Transverse colon (tissue), 4 donors: Measurements from ENCODE around the gene CCDC142. TPM values are rescaled to one million over a fixed set of nuclear protein-coding genes. Genes with fewer than 3 reads are reported as not detected.

ENCODE experiments used
- DNase-seq: peaks from one replicate; pipeline ENCODE4 v3.0.0-alpha.2; 2019
- H3K27ac ChIP-seq, 4 donors: fragments of 200-600 bp; sonication (generic); 2 replicates each; pipeline ENCODE4 v1.5.1; 2016 to 2018; ENCODE audit warnings: inconsistent platforms in 4 of 4
- H3K27me3 ChIP-seq: fragments of 200-600 bp; sonication (generic); 2 replicates; pipeline ENCODE4 v1.5.1; 2017; ENCODE audit warnings: inconsistent platforms
- H3K36me3 ChIP-seq, 4 donors: fragments of 200-600 bp; sonication (generic); 2 replicates each; pipeline ENCODE4 v1.5.1; 2017 to 2019; ENCODE audit warnings: inconsistent platforms in 4 of 4
- H3K4me1 ChIP-seq, 4 donors: fragments of 200-600 bp; sonication (generic); 2 replicates each; pipeline ENCODE4 v1.5.1; 2017 to 2020; ENCODE audit warnings: inconsistent platforms in 4 of 4
- H3K4me3 ChIP-seq, 4 donors: fragments of 200-600 bp; sonication (generic); 1 replicate in 1 of 4; 2 replicates in 3 of 4; pipeline versions ENCODE4 v1.5.1 to v1.6.1; 2017 to 2019; ENCODE audit warnings: inconsistent platforms in 4 of 4
- H3K9me3 ChIP-seq, 2 donors: fragments of 200-600 bp; sonication (generic); 2 replicates each; pipeline ENCODE4 v1.5.1; 2017 to 2019; ENCODE audit warnings: inconsistent platforms in 2 of 2
- EP300 ChIP-seq: sonication (generic); formaldehyde crosslinking; IDR thresholded peaks from one replicate; pipeline ENCODE4 v1.6.1; 2017; ENCODE audit warnings: antibody characterized with exemption, low read depth
- POLR2A ChIP-seq: fragments of 450-650 bp; IDR thresholded peaks from one replicate; pipeline ENCODE4 v1.6.1; 2016; ENCODE audit warnings: antibody characterized with exemption, mild to moderate bottlenecking, moderate library complexity
- POLR2AphosphoS5 ChIP-seq, 3 donors: sonication (generic); formaldehyde crosslinking; IDR thresholded peaks; one replicate each; pipeline ENCODE4 v1.6.1; 2016; ENCODE audit warnings: antibody characterized with exemption in 3 of 3
- WGBS, 2 donors: methylation state at CpG; one replicate each; pipeline ENCODE4 v1.1.5; 2018; ENCODE audit warnings: low coverage in 1 of 2; 5-methylcytosine and 5-hydroxymethylcytosine counted together
- in situ Hi-C, 4 donors: fragments of 200-750 bp; cut with MboI; loops; one replicate each; pipeline versions ENCODE4 v1.15.0 to v1.15.1; 2017; ENCODE audit warnings: low sequenced_read_pairs in 3 of 4, low pct_ligation_motif_present in 1 of 4, low pct_unique_long_range_greater_than_20kb in 1 of 4
- intact Hi-C: fragments of 100-400 bp; cut with DNase I; formaldehyde crosslinking; loops from one replicate; pipeline ENCODE4 v1.15.1; 2023; ENCODE audit warnings: low total_unique reads
- total RNA-seq, 4 donors: library from RNA; depleted of rRNA; stranded (reverse); fragments of >200 nt; gene quantifications; one replicate each; pipeline ENCODE4 v1.1.0, GENCODE V29; 2016
- TF ChIP-seq, protein P1 (sequence below), 5 experiments: fragments of 200-600 bp in 3 of 5; fragments of 450-650 bp in 2 of 5; sonication (generic) in 3 of 5; IDR thresholded peaks; 1 replicate in 2 of 5; 2 replicates in 3 of 5; pipeline ENCODE4 v1.5.1; 2016 to 2017; ENCODE audit warnings: antibody characterized with exemption in 5 of 5, inconsistent platforms in 3 of 5, mild to moderate bottlenecking in 2 of 5, moderate library complexity in 1 of 5

Gene CCDC142
- total RNA-seq, 4 donors from 2014 or later = 49.7 to 93.1 (median 71.6) TPM

DNA sequence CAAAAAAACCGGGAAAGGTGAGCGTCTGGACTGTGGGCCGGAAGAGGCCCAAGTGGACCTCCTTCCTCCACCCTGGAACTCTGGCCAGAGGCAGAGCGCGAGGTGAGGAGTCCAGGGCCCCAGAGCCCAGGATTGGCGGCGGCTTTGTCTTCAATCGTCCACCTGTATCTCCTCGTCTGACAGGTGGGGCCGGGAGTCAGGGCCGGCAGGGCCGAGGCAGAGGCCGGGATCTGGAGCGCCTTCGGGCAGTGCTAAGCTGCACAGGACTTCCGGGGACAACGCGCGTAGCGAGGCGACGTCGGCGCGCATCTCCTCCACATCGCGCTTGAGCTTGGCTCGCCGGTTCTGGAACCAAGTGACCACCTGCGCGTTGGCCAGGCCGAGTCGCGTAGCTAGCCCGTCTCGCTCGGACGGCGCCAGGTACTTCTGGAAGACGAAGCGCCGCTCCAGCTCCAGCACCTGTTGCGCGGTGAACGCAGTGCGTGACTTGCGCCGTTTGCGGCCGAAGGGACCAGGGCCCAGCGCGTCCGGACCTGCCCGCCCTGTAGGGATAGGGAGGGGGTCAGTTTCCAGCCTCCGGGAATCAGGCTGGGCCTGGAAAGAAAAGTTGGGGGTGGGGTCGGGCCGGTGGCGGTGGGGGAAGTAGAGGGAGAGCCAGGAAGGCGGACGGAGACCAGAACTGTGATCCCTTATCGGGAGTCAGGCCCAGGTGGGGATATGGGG lies 15.1 kb upstream of the CCDC142 start:
- Histone ChIP-seq H3K27ac (peak overlapping the region in 1 of 4 donors; percentile 8), H3K4me3 (peak overlapping the region in 3 of 4 donors; percentile 11 to 50 (median 40)), H3K9me3 (no peaks in the 10 kb centered on the region), H3K27me3 (peaks cover 42% of the 10 kb centered on the region), H3K4me1 (peaks cover 19 to 38% (median 32%) of the 10 kb centered on the region in 4 donors), H3K36me3 (peaks cover 0 to 5% (median 1%) of the 10 kb centered on the region in 4 donors)
- in situ Hi-C loops = loop anchor here in 2 of 4 donors (25.0 kb wide), 1 partner anchor 89 kb away; no protein-coding TSS in a partner anchor
- peak in 2 of 3 donors; percentile 44 to 66 for TF ChIP-seq POLR2AphosphoS5 (IDR thresholded peaks at IDR 0.05)
- TF ChIP-seq EP300 = no peak
- TF ChIP-seq POLR2A = peak; percentile 36
- TF ChIP-seq, protein P1, sequence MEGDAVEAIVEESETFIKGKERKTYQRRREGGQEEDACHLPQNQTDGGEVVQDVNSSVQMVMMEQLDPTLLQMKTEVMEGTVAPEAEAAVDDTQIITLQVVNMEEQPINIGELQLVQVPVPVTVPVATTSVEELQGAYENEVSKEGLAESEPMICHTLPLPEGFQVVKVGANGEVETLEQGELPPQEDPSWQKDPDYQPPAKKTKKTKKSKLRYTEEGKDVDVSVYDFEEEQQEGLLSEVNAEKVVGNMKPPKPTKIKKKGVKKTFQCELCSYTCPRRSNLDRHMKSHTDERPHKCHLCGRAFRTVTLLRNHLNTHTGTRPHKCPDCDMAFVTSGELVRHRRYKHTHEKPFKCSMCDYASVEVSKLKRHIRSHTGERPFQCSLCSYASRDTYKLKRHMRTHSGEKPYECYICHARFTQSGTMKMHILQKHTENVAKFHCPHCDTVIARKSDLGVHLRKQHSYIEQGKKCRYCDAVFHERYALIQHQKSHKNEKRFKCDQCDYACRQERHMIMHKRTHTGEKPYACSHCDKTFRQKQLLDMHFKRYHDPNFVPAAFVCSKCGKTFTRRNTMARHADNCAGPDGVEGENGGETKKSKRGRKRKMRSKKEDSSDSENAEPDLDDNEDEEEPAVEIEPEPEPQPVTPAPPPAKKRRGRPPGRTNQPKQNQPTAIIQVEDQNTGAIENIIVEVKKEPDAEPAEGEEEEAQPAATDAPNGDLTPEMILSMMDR (IDR thresholded peaks at IDR 0.05) = no peak
- WGBS, 2 donors = 0 to 8% methylated on average over 1 to 32 of the region's 61 CpGs
- intact Hi-C loops = no loop called here
- peak; percentile 36 for DNase-seq

DNA sequence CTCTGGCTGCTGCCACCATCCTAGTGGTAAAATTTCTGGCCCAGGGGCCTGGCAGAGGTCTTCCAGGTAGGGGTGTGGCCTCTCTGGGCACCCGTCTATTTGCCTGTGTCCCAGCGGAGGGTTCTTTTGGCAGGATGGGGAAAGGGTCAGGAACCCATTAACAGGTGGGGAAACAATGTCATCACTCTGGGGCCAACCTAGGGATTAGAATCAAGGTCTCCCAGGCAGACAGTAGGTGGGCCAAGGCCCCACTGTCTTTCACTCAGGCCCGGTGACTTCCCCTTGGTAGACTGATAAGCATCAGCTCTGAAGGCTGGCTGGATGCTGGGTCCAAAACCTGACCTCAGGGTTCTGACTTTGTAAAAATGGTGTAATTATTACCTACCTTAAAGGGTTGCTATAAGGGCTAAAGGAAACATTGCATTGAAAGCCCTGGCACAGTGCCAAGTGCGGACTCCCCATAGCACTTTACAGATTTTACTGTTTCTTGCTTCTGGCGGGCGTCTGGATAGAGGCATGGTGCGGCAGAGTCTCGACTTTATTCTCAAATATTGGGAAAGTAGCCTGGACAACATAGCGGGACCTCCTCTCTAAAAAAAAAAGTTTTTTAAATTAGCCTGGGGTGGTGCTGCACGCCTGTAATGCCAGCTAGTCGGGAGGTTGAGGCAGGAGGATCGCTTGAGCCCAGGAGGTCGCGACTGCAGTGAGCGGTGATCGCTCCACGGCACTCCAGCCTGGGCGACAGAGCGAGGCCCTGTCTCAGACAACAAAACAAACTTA lies 14.4 kb upstream of the CCDC142 start:
- WGBS, 2 donors = 40 to 79% methylated on average over 3 to 19 of the region's 19 CpGs
- in situ Hi-C loops (loop anchor here in 2 of 4 donors (25.0 kb wide), 1 partner anchor 90 kb away; no protein-coding TSS in a partner anchor), intact Hi-C loops (no loop called here)
- H3K27me3 ChIP-seq = peaks cover 42% of the 10 kb centered on the region
- H3K4me3 ChIP-seq = peak overlapping the region in 1 of 4 donors; percentile 50
- DNase-seq = no peak
- peak overlapping the region in 1 of 4 donors; percentile 8 for H3K27ac ChIP-seq
- peaks cover 0 to 10% (median 5%) of the 10 kb centered on the region in 4 donors for H3K36me3 ChIP-seq
- no peaks in the 10 kb centered on the region for H3K9me3 ChIP-seq
- TF ChIP-seq, protein P1 (IDR thresholded peaks at IDR 0.05) = no peak
- TF ChIP-seq POLR2A = no peak
- TF ChIP-seq POLR2AphosphoS5 (IDR thresholded peaks at IDR 0.05) = no peak
- TF ChIP-seq EP300 = no peak
- peaks cover 19 to 36% (median 32%) of the 10 kb centered on the region in 4 donors for H3K4me1 ChIP-seq

DNA sequence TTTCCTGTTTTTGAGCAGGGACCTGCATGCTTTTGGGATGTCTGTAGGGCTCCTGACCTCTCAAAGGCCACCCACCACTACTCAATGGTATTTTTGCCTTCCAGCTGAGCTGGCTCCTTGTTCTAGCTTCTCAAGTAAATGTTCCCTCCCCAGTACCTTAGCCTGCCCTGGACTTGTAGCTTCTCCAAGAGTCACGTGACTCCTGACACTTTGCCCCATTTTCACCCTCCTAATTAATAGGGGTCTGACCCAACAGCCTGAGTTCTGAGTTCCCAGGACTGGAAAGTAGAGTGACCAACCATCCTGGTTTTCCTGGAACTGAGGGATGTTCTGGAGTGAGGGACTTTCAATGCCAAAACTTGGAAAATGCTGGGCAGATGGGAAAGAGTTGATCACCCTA lies 12.6 kb upstream of the CCDC142 start:
- Histone ChIP-seq H3K27ac (no peak overlapping the region), H3K36me3 (peaks cover 0 to 28% (median 15%) of the 10 kb centered on the region in 4 donors), H3K9me3 (no peaks in the 10 kb centered on the region), H3K27me3 (peaks cover 31% of the 10 kb centered on the region), H3K4me3 (no peak overlapping the region), H3K4me1 (peaks cover 19 to 31% (median 29%) of the 10 kb centered on the region in 4 donors)
- no peak for DNase-seq
- intact Hi-C loops (no loop called here), in situ Hi-C loops (loop anchor here in 2 of 4 donors (25.0 kb wide), 1 partner anchor 92 kb away; no protein-coding TSS in a partner anchor)
- TF ChIP-seq POLR2A (no peak), EP300 (no peak), POLR2AphosphoS5 (IDR thresholded peaks at IDR 0.05) (no peak)
- TF ChIP-seq, protein P1 (IDR thresholded peaks at IDR 0.05) = no peak
- WGBS, 2 donors = 89 to 100% methylated on average over 1 of the region's 1 CpG

DNA sequence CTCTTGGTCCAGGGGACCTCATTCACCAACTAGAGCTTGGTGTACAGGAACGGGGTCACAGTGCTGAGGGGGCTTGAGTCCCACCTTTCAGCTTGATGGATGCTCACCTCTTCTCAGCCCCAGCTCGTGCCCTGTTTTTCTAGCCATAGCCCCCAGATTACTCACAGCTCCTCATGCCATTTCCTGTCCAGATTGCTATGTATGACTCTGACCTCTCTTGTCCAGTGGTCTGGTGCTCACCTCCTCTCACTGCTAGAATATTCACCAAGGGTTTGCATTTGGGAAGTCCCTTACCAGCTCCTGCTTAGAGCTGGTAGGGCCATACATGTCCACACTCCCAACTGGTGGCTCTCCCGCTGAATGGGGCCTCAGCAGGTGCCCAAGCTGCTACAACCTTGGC lies 10.7 kb upstream of the CCDC142 start:
- TF ChIP-seq, protein P1 (IDR thresholded peaks at IDR 0.05) = no peak
- no peak for TF ChIP-seq POLR2A
- no peak for TF ChIP-seq POLR2AphosphoS5 (IDR thresholded peaks at IDR 0.05)
- no peak for TF ChIP-seq EP300
- peaks cover 13% of the 10 kb centered on the region for H3K27me3 ChIP-seq
- H3K9me3 ChIP-seq = no peaks in the 10 kb centered on the region
- no peak overlapping the region for H3K4me3 ChIP-seq
- peaks cover 6 to 15% (median 13%) of the 10 kb centered on the region in 4 donors for H3K4me1 ChIP-seq
- H3K36me3 ChIP-seq = peaks cover 0 to 31% (median 16%) of the 10 kb centered on the region in 4 donors
- intact Hi-C loops (no loop called here), in situ Hi-C loops (loop anchor here in 2 of 4 donors (25.0 kb wide), 1 partner anchor 94 kb away; no protein-coding TSS in a partner anchor)
- no peak for DNase-seq
- WGBS, 2 donors = 90 to 100% methylated on average over 1 to 3 of the region's 3 CpGs
- no peak overlapping the region for H3K27ac ChIP-seq
